MM.1S (cell line): Measurements from ENCODE around the gene TADA2B.
"Not testable (repeated sequence)": the region's sequence is repeated elsewhere in the genome, so short reads cannot be mapped to it uniquely, and the experiment has no call there.

Experiments used
- DNase-seq: peaks from one replicate; pipeline ENCODE4 v3.0.0-alpha.2; 2015
- H2AFZ ChIP-seq: fragments of 300-600 bp; sonication (generic); 2 replicates; pipeline ENCODE4 v1.6.0; 2016; ENCODE audit warnings: antibody characterized with exemption, low read length
- H3F3A ChIP-seq: fragments of 300-600 bp; sonication (generic); 2 replicates; pipeline ENCODE4 v1.6.1; 2016; ENCODE audit warnings: mild to moderate bottlenecking, antibody characterized with exemption, low read length, moderate library complexity, mixed read lengths; ENCODE audit not compliant: insufficient read depth
- H3K27ac ChIP-seq: fragments of 300-600 bp; sonication (generic); 2 replicates; pipeline ENCODE4 v1.5.1; 2016; ENCODE audit warnings: mild to moderate bottlenecking, low read length
- H3K27me3 ChIP-seq: fragments of 300-600 bp; sonication (generic); replicated peaks from 2 replicates; pipeline ENCODE4 v1.6.0; 2016; ENCODE audit warnings: low read length; ENCODE audit not compliant: insufficient read depth
- H3K36me3 ChIP-seq: fragments of 300-600 bp; sonication (generic); replicated peaks from 2 replicates; pipeline ENCODE4 v1.6.1; 2016; ENCODE audit warnings: mild to moderate bottlenecking, low read length, mixed read lengths; ENCODE audit not compliant: insufficient read depth
- H3K4me1 ChIP-seq: fragments of 300-600 bp; sonication (generic); 2 replicates; pipeline ENCODE4 v1.6.1; 2016; ENCODE audit warnings: low read length, mixed read lengths
- H3K4me2 ChIP-seq: fragments of 300-600 bp; sonication (generic); 2 replicates; pipeline ENCODE4 v1.6.0; 2016; ENCODE audit warnings: low read depth, low read length
- H3K4me3 ChIP-seq: fragments of 300-600 bp; sonication (generic); 2 replicates; pipeline ENCODE4 v1.5.1; 2016; ENCODE audit warnings: low read length, mixed read lengths
- H3K79me2 ChIP-seq: fragments of 300-600 bp; sonication (generic); 2 replicates; pipeline ENCODE4 v1.6.1; 2016; ENCODE audit warnings: mixed run types, low read length, mixed read lengths
- H3K9ac ChIP-seq: fragments of 300-600 bp; sonication (generic); 2 replicates; pipeline ENCODE4 v1.6.1; 2016; ENCODE audit warnings: low read length, mixed read lengths
- H3K9me2 ChIP-seq: fragments of 300-600 bp; sonication (generic); replicated peaks from 2 replicates; pipeline ENCODE4 v1.6.1; 2016; ENCODE audit warnings: mild to moderate bottlenecking, low read length, mixed read lengths; ENCODE audit not compliant: insufficient read depth
- H3K9me3 ChIP-seq: fragments of 300-600 bp; sonication (generic); replicated peaks from 2 replicates; pipeline ENCODE4 v1.6.1; 2016; ENCODE audit warnings: mild to moderate bottlenecking, low read length, mixed read lengths; ENCODE audit not compliant: insufficient read depth
- H4K20me1 ChIP-seq: fragments of 300-600 bp; sonication (generic); 2 replicates; pipeline ENCODE4 v1.6.1; 2016; ENCODE audit warnings: mild to moderate bottlenecking, low read length, moderate library complexity, mixed read lengths; ENCODE audit not compliant: insufficient read depth
- EZH2 ChIP-seq: fragments of 300-600 bp; sonication (generic); optimal IDR thresholded peaks from 2 replicates; pipeline ENCODE3; 2017; ENCODE audit warnings: low read depth, mild to moderate bottlenecking, antibody characterized with exemption, low read length, mixed read lengths
- EZH2phosphoT487 ChIP-seq: fragments of 300-600 bp; sonication (generic); IDR thresholded peaks from 2 replicates; pipeline ENCODE4 v1.6.1; 2018; ENCODE audit warnings: antibody characterized with exemption, low read length
- TF ChIP-seq, protein P1 (sequence below): fragments of 300-600 bp; sonication (generic); IDR thresholded peaks from 2 replicates; pipeline ENCODE4 v1.5.1; 2016; ENCODE audit warnings: antibody characterized with exemption, low read length, mixed read lengths

TADA2B gene

DNA sequence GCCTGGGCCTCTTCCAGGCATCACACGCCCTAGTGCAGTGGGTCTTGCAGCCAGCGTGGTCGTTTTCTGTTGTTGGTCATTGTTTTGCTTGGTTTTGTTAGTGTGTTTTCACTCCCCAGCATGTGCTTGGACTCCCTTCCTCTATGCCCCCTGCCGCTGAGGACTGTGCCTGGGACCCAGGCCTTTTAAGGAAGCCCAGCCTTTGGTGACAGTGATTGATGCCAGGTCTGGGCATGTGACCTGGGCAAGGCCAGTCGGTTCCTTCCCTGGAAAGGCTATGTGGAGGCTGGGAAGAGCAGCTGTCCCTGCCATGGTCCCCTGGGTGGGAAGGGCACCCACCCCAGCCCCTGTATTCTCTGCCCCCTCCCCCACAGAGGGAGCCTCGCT lies 33.5 kb downstream of the TADA2B start:
- H3K79me2 ChIP-seq, result no peaks in the 10 kb centered on the region
- H3K4me2 ChIP-seq, result no peak overlapping the region
- H3F3A ChIP-seq, result no peaks in the 10 kb centered on the region
- no peak overlapping the region for H3K27ac ChIP-seq
- TF ChIP-seq EZH2phosphoT487 (no peak), EZH2 (no peak)
- TF ChIP-seq, protein P1, sequence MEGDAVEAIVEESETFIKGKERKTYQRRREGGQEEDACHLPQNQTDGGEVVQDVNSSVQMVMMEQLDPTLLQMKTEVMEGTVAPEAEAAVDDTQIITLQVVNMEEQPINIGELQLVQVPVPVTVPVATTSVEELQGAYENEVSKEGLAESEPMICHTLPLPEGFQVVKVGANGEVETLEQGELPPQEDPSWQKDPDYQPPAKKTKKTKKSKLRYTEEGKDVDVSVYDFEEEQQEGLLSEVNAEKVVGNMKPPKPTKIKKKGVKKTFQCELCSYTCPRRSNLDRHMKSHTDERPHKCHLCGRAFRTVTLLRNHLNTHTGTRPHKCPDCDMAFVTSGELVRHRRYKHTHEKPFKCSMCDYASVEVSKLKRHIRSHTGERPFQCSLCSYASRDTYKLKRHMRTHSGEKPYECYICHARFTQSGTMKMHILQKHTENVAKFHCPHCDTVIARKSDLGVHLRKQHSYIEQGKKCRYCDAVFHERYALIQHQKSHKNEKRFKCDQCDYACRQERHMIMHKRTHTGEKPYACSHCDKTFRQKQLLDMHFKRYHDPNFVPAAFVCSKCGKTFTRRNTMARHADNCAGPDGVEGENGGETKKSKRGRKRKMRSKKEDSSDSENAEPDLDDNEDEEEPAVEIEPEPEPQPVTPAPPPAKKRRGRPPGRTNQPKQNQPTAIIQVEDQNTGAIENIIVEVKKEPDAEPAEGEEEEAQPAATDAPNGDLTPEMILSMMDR, result no peak
- no peaks in the 10 kb centered on the region; the same call in 1 of the 2 replicates for H3K4me1 ChIP-seq
- H3K9me3 ChIP-seq, result no peaks in the 10 kb centered on the region
- no peak overlapping the region for H3K4me3 ChIP-seq
- no peak overlapping the region for H2AFZ ChIP-seq
- no peak overlapping the region for H3K9ac ChIP-seq
- no peak for DNase-seq
- H3K9me2 ChIP-seq, result no peaks in the 10 kb centered on the region
- H3K27me3 ChIP-seq, result peaks cover 9% of the 10 kb centered on the region; the same call in 1 of the 2 replicates
- no peaks in the 10 kb centered on the region for H3K36me3 ChIP-seq
- H4K20me1 ChIP-seq, result no peaks in the 10 kb centered on the region

DNA sequence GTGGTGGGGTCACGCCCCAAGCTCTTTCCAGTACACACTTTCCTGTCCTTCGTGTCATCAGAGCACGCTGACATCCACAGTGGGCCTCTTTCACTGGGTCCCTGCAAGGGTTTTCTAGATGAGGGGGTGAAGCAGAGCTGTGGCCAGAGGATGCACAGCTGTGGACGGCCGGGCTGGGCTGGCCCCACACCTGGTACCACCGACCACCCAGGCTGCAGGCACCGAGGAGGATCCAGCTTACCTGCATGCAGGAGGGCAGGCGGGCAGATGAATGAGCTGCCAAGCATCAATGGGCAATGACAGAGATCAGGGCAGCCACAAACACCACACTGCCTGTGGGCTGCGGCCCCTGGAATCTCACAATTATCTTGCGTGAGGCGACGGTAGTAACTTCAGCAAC lies 34.2 kb downstream of the TADA2B start:
- Histone ChIP-seq H3K4me3 (no peak overlapping the region), H3K27me3 (peaks cover 10% of the 10 kb centered on the region; the same call in 1 of the 2 replicates), H3K9ac (no peak overlapping the region), H3F3A (no peaks in the 10 kb centered on the region), H3K27ac (no peak overlapping the region), H3K79me2 (no peaks in the 10 kb centered on the region), H4K20me1 (no peaks in the 10 kb centered on the region), H3K4me1 (no peaks in the 10 kb centered on the region; the same call in 1 of the 2 replicates), H2AFZ (no peak overlapping the region), H3K36me3 (no peaks in the 10 kb centered on the region), H3K9me2 (no peaks in the 10 kb centered on the region), H3K4me2 (no peak overlapping the region), H3K9me3 (no peaks in the 10 kb centered on the region)
- no peak for DNase-seq
- no peak for TF ChIP-seq EZH2phosphoT487
- TF ChIP-seq EZH2, result no peak
- TF ChIP-seq, protein P1, result no peak

DNA sequence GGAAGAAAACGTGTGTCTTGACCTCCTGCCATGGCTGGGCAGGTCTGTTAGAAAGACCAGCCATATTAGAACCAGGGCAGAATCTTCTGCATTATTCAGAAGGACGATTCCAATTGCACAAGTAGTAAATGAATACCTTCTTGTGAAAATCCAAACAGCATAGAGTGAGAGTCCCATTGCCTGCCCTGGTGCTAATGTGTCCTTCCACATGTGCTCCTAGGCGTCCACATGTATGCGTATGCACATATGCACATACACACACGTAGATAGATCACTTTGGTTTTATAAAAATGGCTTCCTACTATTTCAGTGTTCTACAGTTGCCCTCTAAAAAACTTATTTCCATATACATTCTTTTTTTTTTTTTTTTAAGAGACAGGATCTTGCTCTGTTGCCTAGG lies 34.9 kb downstream of the TADA2B start:
- Histone ChIP-seq H2AFZ (no peak overlapping the region), H3K9me2 (no peaks in the 10 kb centered on the region), H3F3A (no peaks in the 10 kb centered on the region), H3K27ac (no peak overlapping the region), H3K4me3 (no peak overlapping the region), H3K27me3 (peaks cover 15% of the 10 kb centered on the region; the same call in 1 of the 2 replicates), H3K9ac (no peak overlapping the region), H3K79me2 (no peaks in the 10 kb centered on the region), H3K4me1 (no peaks in the 10 kb centered on the region; the same call in 1 of the 2 replicates), H3K4me2 (no peak overlapping the region), H3K9me3 (no peaks in the 10 kb centered on the region), H3K36me3 (no peaks in the 10 kb centered on the region), H4K20me1 (no peaks in the 10 kb centered on the region)
- no peak for TF ChIP-seq EZH2phosphoT487
- no peak for TF ChIP-seq EZH2
- TF ChIP-seq, protein P1, result no peak
- no peak for DNase-seq

DNA sequence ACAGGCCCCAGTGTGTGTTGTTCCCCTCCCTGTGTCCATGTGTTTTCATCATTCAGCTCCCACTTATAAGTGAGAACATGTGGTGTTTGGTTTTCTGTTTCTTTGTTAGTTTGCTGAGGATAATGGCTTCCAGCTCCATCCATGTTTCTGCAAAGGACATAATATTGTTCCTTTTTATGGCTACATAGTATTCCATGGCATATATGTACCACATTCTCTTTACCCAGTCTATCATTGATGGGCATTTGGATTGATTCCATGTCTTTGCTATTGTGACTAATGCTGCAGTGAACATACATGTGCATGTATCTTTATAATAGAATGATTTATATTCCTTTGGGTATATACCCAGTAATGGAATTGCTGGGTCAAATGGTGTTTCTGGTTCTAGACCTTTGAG lies 36.3 kb downstream of the TADA2B start:
- H4K20me1 ChIP-seq, H3K9me3 ChIP-seq, DNase-seq: not testable (repeated sequence)

DNA sequence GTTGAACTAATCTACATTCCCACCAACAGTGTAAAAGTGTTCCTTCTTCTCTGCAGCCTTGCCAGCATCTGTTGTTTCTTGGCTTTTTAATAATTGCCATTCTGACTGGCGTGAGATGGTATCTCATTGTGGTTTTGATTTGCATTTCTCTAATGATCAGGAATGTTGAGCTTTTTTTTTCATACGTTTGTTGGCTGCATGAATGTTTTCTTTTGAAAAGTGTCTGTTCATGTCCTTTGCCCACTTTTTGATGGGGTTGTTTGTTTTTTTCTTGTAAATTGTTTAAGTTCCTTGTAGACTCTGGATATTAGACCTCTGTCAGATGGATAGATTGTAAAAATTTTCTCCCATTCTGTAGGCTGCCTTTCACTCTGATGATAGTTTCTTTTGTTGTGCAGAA lies 36.7 kb downstream of the TADA2B start:
- not testable (repeated sequence) for H3K9me3 ChIP-seq, H3K27ac ChIP-seq, H3K4me1 ChIP-seq, H3K4me2 ChIP-seq, H4K20me1 ChIP-seq, DNase-seq, H3K9ac ChIP-seq, H3K36me3 ChIP-seq, H3F3A ChIP-seq, H3K79me2 ChIP-seq, H3K4me3 ChIP-seq, H2AFZ ChIP-seq, H3K9me2 ChIP-seq
- peaks cover 17% of the 10 kb centered on the region for H3K27me3 ChIP-seq

More for the DNA sequence above, 36.3 kb downstream of the TADA2B start:
- not testable (repeated sequence) for H3K36me3 ChIP-seq, H3F3A ChIP-seq, H3K27ac ChIP-seq, H3K4me3 ChIP-seq, H3K4me2 ChIP-seq, H3K9me2 ChIP-seq, H3K79me2 ChIP-seq, H3K9ac ChIP-seq, H2AFZ ChIP-seq, H3K4me1 ChIP-seq
- peaks cover 17% of the 10 kb centered on the region for H3K27me3 ChIP-seq
